NCI-H226 (cell line): Measurements from ENCODE around the gene GSAP.
"Not testable (repeated sequence)": the region's sequence is repeated elsewhere in the genome, so short reads cannot be mapped to it uniquely, and the experiment has no call there.

Experiments
- DNase-seq: peaks from one replicate; pipeline ENCODE4 v3.0.0-alpha.2; 2015

The GSAP gene, protein sequence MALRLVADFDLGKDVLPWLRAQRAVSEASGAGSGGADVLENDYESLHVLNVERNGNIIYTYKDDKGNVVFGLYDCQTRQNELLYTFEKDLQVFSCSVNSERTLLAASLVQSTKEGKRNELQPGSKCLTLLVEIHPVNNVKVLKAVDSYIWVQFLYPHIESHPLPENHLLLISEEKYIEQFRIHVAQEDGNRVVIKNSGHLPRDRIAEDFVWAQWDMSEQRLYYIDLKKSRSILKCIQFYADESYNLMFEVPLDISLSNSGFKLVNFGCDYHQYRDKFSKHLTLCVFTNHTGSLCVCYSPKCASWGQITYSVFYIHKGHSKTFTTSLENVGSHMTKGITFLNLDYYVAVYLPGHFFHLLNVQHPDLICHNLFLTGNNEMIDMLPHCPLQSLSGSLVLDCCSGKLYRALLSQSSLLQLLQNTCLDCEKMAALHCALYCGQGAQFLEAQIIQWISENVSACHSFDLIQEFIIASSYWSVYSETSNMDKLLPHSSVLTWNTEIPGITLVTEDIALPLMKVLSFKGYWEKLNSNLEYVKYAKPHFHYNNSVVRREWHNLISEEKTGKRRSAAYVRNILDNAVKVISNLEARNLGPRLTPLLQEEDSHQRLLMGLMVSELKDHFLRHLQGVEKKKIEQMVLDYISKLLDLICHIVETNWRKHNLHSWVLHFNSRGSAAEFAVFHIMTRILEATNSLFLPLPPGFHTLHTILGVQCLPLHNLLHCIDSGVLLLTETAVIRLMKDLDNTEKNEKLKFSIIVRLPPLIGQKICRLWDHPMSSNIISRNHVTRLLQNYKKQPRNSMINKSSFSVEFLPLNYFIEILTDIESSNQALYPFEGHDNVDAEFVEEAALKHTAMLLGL

DNA sequence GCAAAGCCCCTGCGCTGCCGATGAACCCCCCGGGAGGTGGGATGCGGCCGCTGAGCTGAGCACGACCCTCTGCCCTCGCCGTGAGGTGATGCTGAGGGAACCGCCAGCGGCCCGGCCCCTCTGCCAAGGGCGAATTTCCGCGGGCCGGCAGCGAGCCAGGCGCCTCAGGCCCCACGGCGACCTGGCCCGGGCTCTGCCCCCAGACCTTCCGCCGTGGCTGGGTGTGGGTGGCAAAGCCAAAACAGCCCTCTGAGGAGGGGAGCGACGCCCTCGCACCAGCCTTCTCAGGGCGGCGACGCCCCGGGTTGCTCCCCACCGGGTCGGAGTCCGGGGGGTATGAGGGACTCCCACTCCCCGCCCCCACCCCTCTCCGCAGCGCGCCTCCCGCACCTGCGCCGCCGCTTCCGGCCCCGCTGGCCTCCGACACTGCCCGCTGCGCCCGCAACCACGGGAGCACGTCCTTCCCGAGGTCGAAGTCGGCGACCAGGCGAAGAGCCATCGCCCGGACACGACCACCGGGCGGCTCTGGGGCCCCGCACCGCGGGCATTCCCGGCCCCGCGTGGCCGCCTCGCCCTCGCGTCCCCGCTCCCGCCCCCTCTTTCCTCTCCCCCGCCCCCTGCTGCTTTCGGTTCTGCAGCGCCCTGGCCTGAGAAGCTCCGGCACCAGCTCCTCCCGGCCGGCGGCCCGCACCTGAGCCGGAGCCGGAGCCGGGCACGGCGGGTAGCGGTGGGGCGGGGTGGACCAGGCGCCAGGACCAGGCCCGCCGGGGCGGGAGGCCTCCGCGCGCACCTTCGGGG lies at the start of gene GSAP:
TSS of gene GSAP (minus strand) at position 527 of the 798 bp plus-strand sequence. CDS start at position 499, 28 bp downstream.
- peak; percentile 45 for DNase-seq

GRCh38 chr7:77465256-77465655 lies 49.1 kb upstream of the GSAP start:
- no peak for DNase-seq

DNA sequence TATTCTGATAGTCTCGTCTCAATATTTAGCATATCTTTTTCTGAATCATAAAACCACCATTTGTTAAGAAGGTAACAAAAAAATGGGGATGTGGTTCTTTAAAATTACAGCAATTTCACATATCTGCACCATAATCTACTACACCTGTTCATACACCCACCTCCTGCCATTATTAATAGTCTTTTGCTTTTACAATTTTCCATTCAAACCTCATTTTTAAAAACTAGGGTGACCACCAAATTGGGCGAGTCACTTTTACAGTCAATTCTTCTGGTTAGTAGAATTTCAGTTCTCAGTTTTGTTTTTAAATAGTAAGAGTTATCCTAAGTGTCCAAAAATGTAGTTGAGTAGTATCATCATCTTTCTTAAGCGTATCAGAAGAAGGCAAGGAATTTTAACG lies 48.4 kb upstream of the GSAP start:
- no peak for DNase-seq

GRCh38 chr7:77463632-77464031 lies 47.5 kb upstream of the GSAP start:
- peak; percentile 73 for DNase-seq

GRCh38 chr7:77461842-77462241 lies 45.7 kb upstream of the GSAP start:
- no peak for DNase-seq

GRCh38 chr7:77461246-77461645 lies 45.1 kb upstream of the GSAP start:
- no peak for DNase-seq

GRCh38 chr7:77460057-77460486 lies 43.9 kb upstream of the GSAP start:
- DNase-seq: no peak

DNA sequence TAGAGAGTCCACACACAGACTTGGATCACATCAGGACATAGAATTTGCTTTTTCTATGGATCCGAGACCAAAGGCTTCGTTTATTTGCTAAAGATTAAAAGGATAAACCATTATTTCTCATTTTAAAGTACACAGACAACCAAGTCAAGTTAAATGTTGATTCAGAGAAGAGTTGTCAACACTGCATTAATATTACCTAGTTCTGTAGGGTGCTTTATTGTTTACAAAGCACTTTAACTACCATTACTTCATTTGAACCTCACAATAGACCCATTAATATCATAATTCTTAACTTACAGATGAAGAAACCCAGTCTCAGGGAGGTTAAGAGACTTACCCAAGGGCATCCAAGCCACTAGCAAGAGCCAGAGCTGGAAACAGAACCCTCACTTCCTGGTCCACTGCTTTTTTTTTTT lies 43.2 kb upstream of the GSAP start:
- no peak for DNase-seq

GRCh38 chr7:77458786-77459185 lies 42.6 kb upstream of the GSAP start:
- no peak for DNase-seq

DNA sequence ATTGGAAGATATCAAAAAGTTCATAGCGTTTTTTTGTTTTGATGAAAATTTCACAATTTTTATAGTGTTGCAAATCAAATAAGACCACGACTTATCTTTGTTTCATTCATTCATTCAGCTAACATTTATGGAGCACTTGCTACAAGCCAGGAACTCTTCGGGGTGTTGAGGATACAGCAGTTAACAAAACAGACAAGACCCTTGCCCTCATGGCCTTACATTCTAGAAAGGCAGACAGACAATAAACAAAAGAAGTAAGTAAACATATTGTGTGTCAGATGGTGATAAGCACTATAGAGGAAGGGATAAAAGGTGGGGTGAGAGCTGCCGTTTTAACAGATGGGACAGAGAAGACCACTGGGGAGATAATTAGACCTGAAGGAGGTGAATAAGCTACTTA lies 41.6 kb upstream of the GSAP start:
- no peak for DNase-seq

DNA sequence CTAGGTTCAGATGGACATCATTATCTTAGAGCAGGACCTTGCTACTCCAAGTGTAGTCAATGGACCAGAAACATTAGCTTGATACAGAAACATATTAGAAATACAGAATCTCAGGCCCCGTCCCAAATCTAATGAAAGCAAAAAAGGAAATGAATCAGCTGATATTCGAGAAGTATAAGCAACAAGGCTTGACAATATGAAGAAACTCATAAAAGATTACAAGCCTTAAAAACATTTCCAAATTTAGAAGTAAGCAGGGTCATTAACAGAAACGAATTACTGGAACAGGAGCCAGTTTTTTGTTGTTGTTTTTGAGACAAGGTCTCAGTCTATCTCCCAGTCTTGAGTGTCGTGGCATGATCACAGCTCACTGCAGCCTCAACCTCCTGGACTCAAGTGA lies 40.5 kb upstream of the GSAP start:
- no peak for DNase-seq

DNA sequence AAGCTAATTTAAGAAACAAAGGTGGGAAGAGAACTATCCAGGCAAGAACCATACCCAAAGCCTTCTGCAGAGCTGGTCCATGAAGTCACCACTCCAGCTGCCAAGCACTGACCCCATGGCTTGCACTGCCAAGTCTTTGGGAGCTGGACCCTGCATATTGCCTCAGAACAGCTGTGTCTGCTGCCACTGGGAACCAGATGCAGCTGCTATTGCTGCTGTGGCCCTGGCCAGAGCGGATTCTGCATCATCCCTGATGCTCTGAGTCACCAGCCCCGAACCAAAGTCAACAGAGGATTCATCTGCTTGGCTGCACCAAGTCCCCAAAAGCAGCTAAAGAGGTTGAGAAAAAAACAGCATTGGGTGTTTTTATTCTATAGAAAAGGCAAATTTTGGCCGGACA lies 39.2 kb upstream of the GSAP start:
- no peak for DNase-seq

DNA sequence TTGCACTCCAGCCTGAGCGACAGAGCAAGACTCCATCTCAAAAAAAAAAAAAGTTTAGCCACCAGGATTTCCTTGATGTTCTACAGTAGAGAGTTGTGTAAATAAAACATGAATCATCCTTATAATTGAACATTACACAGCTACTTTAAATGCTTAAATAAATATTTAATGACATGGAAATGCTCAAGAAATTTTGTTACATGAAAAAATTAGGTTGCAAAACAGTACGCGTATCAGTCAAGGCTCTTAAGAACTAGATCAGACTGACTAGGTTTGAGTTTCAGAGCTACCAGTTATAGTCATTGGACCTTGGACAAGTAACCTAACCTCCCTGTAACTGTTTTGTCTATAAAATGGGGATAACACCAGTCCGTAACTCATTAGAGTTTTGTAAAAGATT lies 38.7 kb upstream of the GSAP start:
- DNase-seq: no peak

DNA sequence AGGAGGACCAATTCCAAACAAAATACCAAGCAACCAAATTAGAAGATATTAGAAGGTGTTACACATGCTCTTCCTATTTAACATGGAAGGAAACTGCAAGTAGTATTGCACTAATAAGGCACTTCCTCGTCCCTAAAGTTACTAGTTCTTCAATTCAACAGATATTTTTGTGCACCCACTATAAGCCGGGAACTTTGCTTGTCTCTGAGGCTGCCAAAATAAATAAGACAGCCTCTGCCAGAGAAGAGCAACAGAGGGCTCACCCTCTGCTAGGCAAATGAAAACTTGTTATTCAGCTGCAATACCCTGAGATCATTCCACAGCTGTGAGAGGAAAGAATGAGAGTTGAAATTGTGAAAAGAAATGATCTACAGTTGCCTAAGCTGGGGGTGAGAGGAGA lies 37.4 kb upstream of the GSAP start:
- DNase-seq: no peak

DNA sequence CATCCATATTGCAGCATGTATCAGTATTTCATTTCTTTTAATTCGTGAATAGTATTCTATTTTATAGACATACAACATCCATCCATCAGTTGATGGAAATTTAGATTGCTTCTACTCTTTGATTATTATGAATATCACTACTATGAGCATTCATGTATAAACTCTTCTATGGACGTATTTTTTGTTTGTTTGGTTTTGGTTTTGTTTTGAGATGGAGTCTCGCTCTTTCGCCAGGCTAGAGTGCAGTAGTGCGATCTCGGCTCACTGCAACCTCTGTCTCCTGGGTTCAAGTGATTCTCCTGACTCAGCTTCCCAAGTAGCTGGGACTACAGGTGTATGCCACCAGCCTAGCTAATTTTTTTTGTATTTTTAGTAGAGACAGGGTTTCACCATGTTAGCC lies 35.8 kb upstream of the GSAP start:
- DNase-seq: not testable (repeated sequence)

- DNase-seq: no peak
Measured at GRCh38 chr7:77450613-77451012, 34.5 kb upstream of the GSAP start.

DNA sequence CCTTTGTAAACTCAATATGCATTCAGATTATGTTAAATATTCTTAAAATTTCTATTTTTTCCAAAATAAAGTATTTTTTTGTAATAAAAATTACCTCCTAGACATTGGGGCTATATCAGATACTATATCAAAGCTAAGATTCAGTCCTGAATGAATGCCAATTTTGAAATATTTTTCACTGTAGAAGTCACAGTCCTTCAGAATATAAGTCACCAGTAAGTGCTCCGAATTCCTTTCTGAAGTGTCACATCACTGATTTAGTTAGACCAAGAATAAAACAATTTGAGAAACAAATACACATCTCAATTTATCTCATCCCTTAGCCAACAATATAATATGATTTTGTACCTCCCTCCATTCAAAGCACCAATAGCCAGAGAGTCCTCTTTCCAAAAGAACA lies 33.9 kb upstream of the GSAP start:
- DNase-seq: no peak

DNA sequence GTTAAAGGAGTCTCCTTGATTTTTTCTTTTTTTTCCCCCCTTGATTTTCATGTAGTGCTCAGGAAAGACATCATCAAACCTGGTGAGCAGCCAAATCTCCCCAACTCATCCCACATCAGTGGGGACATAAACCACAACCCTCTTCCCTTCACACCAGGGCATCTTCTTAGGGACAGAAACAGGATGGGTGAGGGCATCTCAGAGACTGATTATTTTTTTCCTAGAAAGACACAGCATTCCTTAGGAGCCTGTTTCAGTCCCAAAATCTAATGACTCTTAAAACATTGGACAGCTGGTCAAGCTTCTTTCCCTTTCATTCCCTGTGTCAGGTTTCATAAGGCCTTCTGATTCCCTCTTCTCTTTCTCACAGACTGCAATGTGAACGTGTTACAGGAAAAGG lies 31.5 kb upstream of the GSAP start:
- DNase-seq: no peak

- DNase-seq: no peak
Measured at GRCh38 chr7:77444123-77444522, 28.0 kb upstream of the GSAP start.

GRCh38 chr7:77443042-77443441 lies 26.9 kb upstream of the GSAP start:
- DNase-seq: no peak

- DNase-seq: peak; percentile 79
Measured at GRCh38 chr7:77442636-77443035, 26.5 kb upstream of the GSAP start.

DNA sequence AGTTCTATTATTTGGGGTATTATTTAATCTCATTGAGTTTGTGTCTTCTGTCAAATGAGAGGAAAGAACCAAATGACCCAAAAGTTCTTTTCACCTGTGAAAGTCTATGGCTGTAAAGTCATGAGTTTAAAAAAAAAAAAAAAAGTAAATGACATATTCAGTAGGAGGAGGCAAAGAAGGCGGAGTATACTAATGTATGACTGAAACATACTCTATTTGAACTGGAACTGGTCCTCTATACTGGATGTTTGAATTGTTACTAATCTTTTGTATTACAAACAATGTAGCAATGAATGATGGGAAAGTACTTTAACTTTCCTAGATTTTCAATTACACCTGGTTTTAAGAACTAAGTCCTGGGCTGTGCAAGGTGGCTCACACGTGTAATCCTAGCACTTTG lies 24.9 kb upstream of the GSAP start:
- no peak for DNase-seq

- DNase-seq: no peak
Measured at GRCh38 chr7:77439572-77439971, 23.4 kb upstream of the GSAP start.
